Measurements from ENCODE around the gene HEATR1. TPM values are rescaled to one million over a fixed set of nuclear protein-coding genes. Genes with fewer than 3 reads are reported as not detected.

Gene HEATR1
- total and polyA plus RNA-seq, 2 donors from 2014 or later: 2.9 to 34.4 TPM

DNA sequence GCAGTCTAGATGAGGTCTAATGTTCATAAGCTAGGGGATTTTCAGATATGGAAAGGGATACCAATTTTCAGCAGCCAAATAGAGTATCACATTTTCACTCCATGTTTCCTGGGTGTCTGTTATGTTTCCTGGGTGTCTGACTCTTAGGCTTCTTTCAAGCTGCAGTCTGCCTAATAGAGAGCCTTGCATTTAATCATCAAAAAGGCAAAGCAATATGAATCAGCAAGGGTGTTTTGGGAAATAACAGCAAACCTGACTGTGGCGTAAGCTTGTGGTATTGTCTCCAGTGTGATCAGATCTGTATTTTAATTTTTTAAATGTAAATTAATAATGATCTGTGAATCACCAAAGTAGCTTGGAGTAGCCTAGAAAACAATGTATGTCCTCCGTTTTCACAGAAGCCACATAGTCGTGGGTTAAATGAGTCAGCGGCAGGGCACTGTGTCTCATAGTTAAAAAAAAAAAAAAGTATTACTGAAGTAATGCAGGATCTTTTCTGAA lies 70.1 kb downstream of the HEATR1 start:
- intact Hi-C loops (cut with DNase I): no loop called here
- Histone ChIP-seq H3K4me3 (ENCODE audit: low read length in 3 of 3) (no peak overlapping the region), H3K9me3 (ENCODE audit: control insufficient read depth in 2 of 3, insufficient read depth in 1 of 3, low read length in 3 of 3) (no peaks in the 10 kb centered on the region), H3K9ac (ENCODE audit: low read length in 3 of 3) (no peak overlapping the region), H3K27me3 (ENCODE audit: control insufficient read depth, insufficient read depth, low read length) (no peaks in the 10 kb centered on the region), H3K4me1 (ENCODE audit: control insufficient read depth in 2 of 3, insufficient read depth in 2 of 3, low read depth in 1 of 3, low read length in 3 of 3) (peaks cover 0 to 2% (median 0%) of the 10 kb centered on the region in 3 donors), H3K36me3 (ENCODE audit: control insufficient read depth in 2 of 3, insufficient read depth in 3 of 3, low read length in 3 of 3) (peaks cover 0 to 6% (median 5%) of the 10 kb centered on the region in 3 donors), H3K27ac (ENCODE audit: low read depth in 2 of 2, low read length in 2 of 2) (no peak overlapping the region)
- FAIRE-seq (no peak), DNase-seq (no peak)
- TF ChIP-seq, protein P1, sequence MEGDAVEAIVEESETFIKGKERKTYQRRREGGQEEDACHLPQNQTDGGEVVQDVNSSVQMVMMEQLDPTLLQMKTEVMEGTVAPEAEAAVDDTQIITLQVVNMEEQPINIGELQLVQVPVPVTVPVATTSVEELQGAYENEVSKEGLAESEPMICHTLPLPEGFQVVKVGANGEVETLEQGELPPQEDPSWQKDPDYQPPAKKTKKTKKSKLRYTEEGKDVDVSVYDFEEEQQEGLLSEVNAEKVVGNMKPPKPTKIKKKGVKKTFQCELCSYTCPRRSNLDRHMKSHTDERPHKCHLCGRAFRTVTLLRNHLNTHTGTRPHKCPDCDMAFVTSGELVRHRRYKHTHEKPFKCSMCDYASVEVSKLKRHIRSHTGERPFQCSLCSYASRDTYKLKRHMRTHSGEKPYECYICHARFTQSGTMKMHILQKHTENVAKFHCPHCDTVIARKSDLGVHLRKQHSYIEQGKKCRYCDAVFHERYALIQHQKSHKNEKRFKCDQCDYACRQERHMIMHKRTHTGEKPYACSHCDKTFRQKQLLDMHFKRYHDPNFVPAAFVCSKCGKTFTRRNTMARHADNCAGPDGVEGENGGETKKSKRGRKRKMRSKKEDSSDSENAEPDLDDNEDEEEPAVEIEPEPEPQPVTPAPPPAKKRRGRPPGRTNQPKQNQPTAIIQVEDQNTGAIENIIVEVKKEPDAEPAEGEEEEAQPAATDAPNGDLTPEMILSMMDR (IDR thresholded peaks at IDR 0.05; ENCODE audit: borderline replicate concordance, extremely low read depth, insufficient read depth): no peak

DNA sequence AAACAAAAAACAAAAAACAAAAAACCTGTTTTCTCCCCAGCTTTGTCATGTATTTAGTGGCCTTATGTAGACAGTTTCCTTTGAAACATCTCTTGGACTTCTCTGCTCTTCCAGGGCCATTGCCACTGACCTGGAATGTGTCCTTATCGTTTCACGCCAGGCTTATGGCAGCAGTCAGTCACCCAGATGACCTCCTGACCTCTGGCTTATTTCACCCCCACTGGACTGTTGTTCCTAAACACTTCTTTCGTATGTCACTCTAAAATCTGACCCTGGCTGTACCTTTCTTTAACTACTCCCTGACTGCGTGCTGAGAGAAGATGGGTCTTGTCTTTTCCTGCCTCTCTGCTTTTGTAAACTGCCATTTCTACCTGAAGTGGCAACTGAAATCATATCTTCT lies 71.5 kb downstream of the HEATR1 start:
- Histone ChIP-seq H3K36me3 (ENCODE audit: control insufficient read depth in 2 of 3, insufficient read depth in 3 of 3, low read length in 3 of 3) (peaks cover 0 to 6% (median 0%) of the 10 kb centered on the region in 3 donors), H3K4me3 (ENCODE audit: low read length in 3 of 3) (no peak overlapping the region), H3K27me3 (ENCODE audit: control insufficient read depth, insufficient read depth, low read length) (no peaks in the 10 kb centered on the region), H3K27ac (ENCODE audit: low read depth in 2 of 2, low read length in 2 of 2) (no peak overlapping the region), H3K9ac (ENCODE audit: low read length in 3 of 3) (no peak overlapping the region), H3K9me3 (ENCODE audit: control insufficient read depth in 2 of 3, insufficient read depth in 1 of 3, low read length in 3 of 3) (no peaks in the 10 kb centered on the region), H3K4me1 (ENCODE audit: control insufficient read depth in 2 of 3, insufficient read depth in 2 of 3, low read depth in 1 of 3, low read length in 3 of 3) (peaks cover 0 to 2% (median 0%) of the 10 kb centered on the region in 3 donors)
- FAIRE-seq (no peak), DNase-seq (no peak)
- intact Hi-C loops (cut with DNase I): no loop called here
- TF ChIP-seq, protein P1 (IDR thresholded peaks at IDR 0.05; ENCODE audit: borderline replicate concordance, extremely low read depth, insufficient read depth): no peak

DNA sequence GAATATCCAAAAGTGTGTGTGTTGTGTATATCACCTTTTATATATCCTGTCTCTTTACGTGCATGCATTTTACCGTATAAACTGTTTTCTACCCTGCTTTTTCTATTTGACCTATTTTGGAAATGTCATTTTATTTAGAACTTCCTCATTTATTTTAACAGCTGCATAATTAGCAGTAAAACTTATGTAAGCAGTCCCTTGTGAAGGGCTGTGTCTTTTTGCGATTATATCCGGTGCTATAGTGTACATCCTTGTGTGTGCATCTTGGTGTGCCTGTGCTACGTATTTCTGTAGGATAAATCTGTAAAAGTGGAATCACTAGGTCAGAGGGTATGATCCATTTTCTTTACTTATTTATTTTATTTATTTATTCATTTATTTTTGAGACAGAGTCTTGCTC lies 73.4 kb downstream of the HEATR1 start:
- intact Hi-C loops (cut with DNase I): no loop called here
- DNase-seq (no peak), FAIRE-seq (no peak)
- no peaks in the 10 kb centered on the region for H3K9me3 ChIP-seq (ENCODE audit: control insufficient read depth in 2 of 3, insufficient read depth in 1 of 3, low read length in 3 of 3)
- peaks cover 0 to 14% (median 3%) of the 10 kb centered on the region in 3 donors for H3K36me3 ChIP-seq (ENCODE audit: control insufficient read depth in 2 of 3, insufficient read depth in 3 of 3, low read length in 3 of 3)
- no peak overlapping the region for H3K4me3 ChIP-seq (ENCODE audit: low read length in 3 of 3)
- TF ChIP-seq, protein P1 (IDR thresholded peaks at IDR 0.05; ENCODE audit: borderline replicate concordance, extremely low read depth, insufficient read depth): no peak
- no peak overlapping the region for H3K9ac ChIP-seq (ENCODE audit: low read length in 3 of 3)
- H3K27me3 ChIP-seq (ENCODE audit: control insufficient read depth, insufficient read depth, low read length): no peaks in the 10 kb centered on the region
- H3K4me1 ChIP-seq (ENCODE audit: control insufficient read depth in 2 of 3, insufficient read depth in 2 of 3, low read depth in 1 of 3, low read length in 3 of 3): peaks cover 0 to 2% (median 0%) of the 10 kb centered on the region in 3 donors
- no peak overlapping the region for H3K27ac ChIP-seq (ENCODE audit: low read depth in 2 of 2, low read length in 2 of 2)

DNA sequence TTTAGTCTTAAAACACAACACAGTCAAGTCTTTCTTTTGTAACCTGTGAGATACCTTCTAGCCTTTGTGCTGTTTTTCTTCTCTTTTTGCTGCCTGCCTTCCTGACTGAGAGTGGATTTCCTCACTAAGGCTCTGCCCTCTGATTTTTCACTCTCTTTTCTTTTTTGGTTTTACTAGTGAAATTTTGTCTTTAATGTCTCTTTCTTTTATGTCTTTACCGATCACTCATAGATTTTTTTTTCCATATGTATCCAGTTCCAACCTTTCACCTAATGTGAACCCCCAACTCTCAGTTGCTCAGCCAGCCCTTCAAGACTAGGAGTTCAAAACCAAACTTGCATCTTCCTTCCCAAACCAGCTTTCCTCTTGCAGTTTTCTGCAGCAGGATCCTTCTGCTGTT lies 74.0 kb downstream of the HEATR1 start:
- no peak overlapping the region for H3K27ac ChIP-seq (ENCODE audit: low read depth in 2 of 2, low read length in 2 of 2)
- FAIRE-seq: no peak
- peaks cover 0 to 9% (median 3%) of the 10 kb centered on the region in 3 donors for H3K36me3 ChIP-seq (ENCODE audit: control insufficient read depth in 2 of 3, insufficient read depth in 3 of 3, low read length in 3 of 3)
- H3K27me3 ChIP-seq (ENCODE audit: control insufficient read depth, insufficient read depth, low read length): no peaks in the 10 kb centered on the region
- peaks cover 0 to 2% (median 0%) of the 10 kb centered on the region in 3 donors for H3K4me1 ChIP-seq (ENCODE audit: control insufficient read depth in 2 of 3, insufficient read depth in 2 of 3, low read depth in 1 of 3, low read length in 3 of 3)
- no peak overlapping the region for H3K9ac ChIP-seq (ENCODE audit: low read length in 3 of 3)
- no peaks in the 10 kb centered on the region for H3K9me3 ChIP-seq (ENCODE audit: control insufficient read depth in 2 of 3, insufficient read depth in 1 of 3, low read length in 3 of 3)
- TF ChIP-seq, protein P1 (IDR thresholded peaks at IDR 0.05; ENCODE audit: borderline replicate concordance, extremely low read depth, insufficient read depth): no peak
- no peak overlapping the region for H3K4me3 ChIP-seq (ENCODE audit: low read length in 3 of 3)
- no peak for DNase-seq
- intact Hi-C loops (cut with DNase I): no loop called here

Measured in kidney (tissue), 14 donors.